ENCODE results near the gene CASQ1.

DNA sequence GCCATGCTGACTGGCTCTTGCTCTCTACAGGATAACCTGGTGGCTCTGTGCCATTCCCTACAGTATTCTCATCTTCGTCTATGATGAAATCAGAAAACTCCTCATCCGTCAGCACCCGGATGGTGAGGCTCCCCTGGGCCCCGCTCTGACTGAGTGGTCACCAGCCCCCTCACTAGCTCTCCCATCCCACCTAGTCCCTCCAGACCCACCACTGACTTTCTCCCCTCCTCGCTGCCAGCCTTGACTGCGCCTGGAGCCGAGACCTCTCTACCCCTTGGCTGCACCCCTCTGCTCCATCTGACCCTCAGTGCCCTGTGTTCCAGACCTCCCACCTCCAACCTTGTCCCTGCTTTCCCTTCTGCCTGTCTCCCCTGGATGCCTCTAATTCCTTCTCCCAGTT, 4.1 kb upstream of the CASQ1 start:
- TF ChIP-seq, protein P1, sequence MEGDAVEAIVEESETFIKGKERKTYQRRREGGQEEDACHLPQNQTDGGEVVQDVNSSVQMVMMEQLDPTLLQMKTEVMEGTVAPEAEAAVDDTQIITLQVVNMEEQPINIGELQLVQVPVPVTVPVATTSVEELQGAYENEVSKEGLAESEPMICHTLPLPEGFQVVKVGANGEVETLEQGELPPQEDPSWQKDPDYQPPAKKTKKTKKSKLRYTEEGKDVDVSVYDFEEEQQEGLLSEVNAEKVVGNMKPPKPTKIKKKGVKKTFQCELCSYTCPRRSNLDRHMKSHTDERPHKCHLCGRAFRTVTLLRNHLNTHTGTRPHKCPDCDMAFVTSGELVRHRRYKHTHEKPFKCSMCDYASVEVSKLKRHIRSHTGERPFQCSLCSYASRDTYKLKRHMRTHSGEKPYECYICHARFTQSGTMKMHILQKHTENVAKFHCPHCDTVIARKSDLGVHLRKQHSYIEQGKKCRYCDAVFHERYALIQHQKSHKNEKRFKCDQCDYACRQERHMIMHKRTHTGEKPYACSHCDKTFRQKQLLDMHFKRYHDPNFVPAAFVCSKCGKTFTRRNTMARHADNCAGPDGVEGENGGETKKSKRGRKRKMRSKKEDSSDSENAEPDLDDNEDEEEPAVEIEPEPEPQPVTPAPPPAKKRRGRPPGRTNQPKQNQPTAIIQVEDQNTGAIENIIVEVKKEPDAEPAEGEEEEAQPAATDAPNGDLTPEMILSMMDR (IDR thresholded peaks at IDR 0.05) = no peak
- no peak for TF ChIP-seq ZFX (IDR thresholded peaks at IDR 0.05; ENCODE audit: borderline replicate concordance)

All from 22Rv1 (cell line).